K562 (cell line): ENCODE results near the gene SNTG2. TPM values are rescaled to one million over a fixed set of nuclear protein-coding genes. Genes with fewer than 3 reads are reported as not detected.

ENCODE experiments used
- ATAC-seq: fragments of 200-7000 bp; cut with Tn5 transposase; 3 replicates; pipeline ENCODE4 v1.9.1; 2020; ENCODE audit warnings: moderate library complexity
- BruUV-seq: library from RNA; stranded (reverse); fragments of 400-500 nt; replicated peaks from 2 replicates; lab custom pipeline; 2021; lab: Mats Ljungman, UMichigan
- CTCF ChIA-PET: fragments of 300-600 bp; formaldehyde crosslinking; extraction: SDS; loops from one replicate; lab custom pipeline; 2021; ENCODE audit warnings: low intra/inter-chr PET ratio; lab: Yijun Ruan, JAX
- POLR2A ChIA-PET: fragments of 300-600, 350-650 bp; sonication (Branson Sonifier 250); formaldehyde crosslinking; extraction: SDS; loops from one replicate; lab custom pipeline; 2021; ENCODE audit warnings: antibody characterized with exemption, inconsistent platforms; lab: Yijun Ruan, JAX
- DNase-seq, 4 experiments: peaks; one replicate each; pipeline versions ENCODE4 v3.0.0 to v3.0.0-alpha.2; 2011 to 2018; ENCODE audit warnings: low spot score in 3 of 4, mixed read lengths in 3 of 4; ENCODE audit errors: extremely low read depth in 1 of 4
- FAIRE-seq: peaks from 2 replicates; lab custom pipeline; 2011; peaks lifted over from hg19 to GRCh38; lab: Jason Lieb, UNC
- H2AFZ ChIP-seq: 2 replicates; pipeline ENCODE4 v1.6.0; 2011; ENCODE audit warnings: low read depth, low read length, control low read depth, inconsistent platforms
- H3K27ac ChIP-seq: fragments of 200-600 bp; 3 replicates; pipeline ENCODE4 v1.8.0; 2011; ENCODE audit warnings: low read depth, mild to moderate bottlenecking, control low read depth, inconsistent platforms, low read length, moderate library complexity, mixed read lengths; ENCODE audit errors: extremely low read depth
- H3K27me3 ChIP-seq, 2 experiments: fragments of 300-600 bp in 1 of 2; 2 replicates in 1 of 2; 3 replicates in 1 of 2; pipeline versions ENCODE4 v1.6.0 to v1.8.0; 2011; ENCODE audit warnings: inconsistent platforms in 2 of 2, low read length in 2 of 2, mild to moderate bottlenecking in 1 of 2, mixed read lengths in 1 of 2, moderate library complexity in 1 of 2; ENCODE audit not compliant: control insufficient read depth in 2 of 2, insufficient read depth in 2 of 2
- H3K36me3 ChIP-seq: fragments of 300-600 bp; 3 replicates; pipeline ENCODE4 v1.8.0; 2011; ENCODE audit warnings: mild to moderate bottlenecking, low read length, inconsistent platforms; ENCODE audit not compliant: control insufficient read depth, insufficient read depth
- H3K4me1 ChIP-seq, 2 experiments: fragments of 200-600 bp in 1 of 2; replicated peaks in 1 of 2; 2 replicates in 1 of 2; 3 replicates in 1 of 2; pipeline versions ENCODE4 v1.5.1 to v1.8.0; 2011; ENCODE audit warnings: inconsistent platforms in 2 of 2, low read length in 2 of 2, mild to moderate bottlenecking in 1 of 2, mixed read lengths in 1 of 2, moderate library complexity in 1 of 2; ENCODE audit not compliant: control insufficient read depth in 2 of 2, insufficient read depth in 2 of 2
- H3K4me2 ChIP-seq: 2 replicates; pipeline ENCODE4 v1.6.1; 2011; ENCODE audit warnings: low read length, control low read depth, inconsistent platforms, mixed read lengths; ENCODE audit not compliant: insufficient read depth
- H3K4me3 ChIP-seq: fragments of 200-600 bp; sonication (generic), shearing (Covaris generic); 2 replicates; pipeline ENCODE4 v1.5.1; 2016; ENCODE audit warnings: control low read depth, inconsistent platforms
- H3K79me2 ChIP-seq: fragments of 200-600 bp; 3 replicates; pipeline ENCODE4 v1.8.0; 2011; ENCODE audit warnings: low read length, inconsistent platforms; ENCODE audit not compliant: control insufficient read depth, insufficient read depth
- H3K9ac ChIP-seq, 2 experiments: 2 replicates each; pipeline versions ENCODE4 v1.6.0 to v1.6.1; 2011; ENCODE audit warnings: low read depth in 2 of 2, low read length in 2 of 2, control low read depth in 1 of 2, inconsistent platforms in 1 of 2, mild to moderate bottlenecking in 1 of 2, mixed read lengths in 1 of 2; ENCODE audit not compliant: insufficient read depth in 1 of 2
- H3K9me1 ChIP-seq: one replicate; pipeline ENCODE4 v1.6.0; 2011; ENCODE audit warnings: inconsistent platforms, mild to moderate bottlenecking, low read length, moderate library complexity; ENCODE audit not compliant: control insufficient read depth, insufficient read depth
- H3K9me3 ChIP-seq: replicated peaks from 2 replicates; pipeline ENCODE4 v1.5.1; 2011; ENCODE audit warnings: low read depth, low read length, inconsistent platforms; ENCODE audit not compliant: control insufficient read depth, insufficient read depth
- H4K20me1 ChIP-seq: replicated peaks from 2 replicates; pipeline ENCODE4 v1.6.1; 2011; ENCODE audit warnings: low read length, inconsistent platforms, mixed read lengths; ENCODE audit not compliant: control insufficient read depth, insufficient read depth
- ARNT ChIP-seq, 2 experiments: fragments of 450-650 bp; IDR thresholded peaks; 2 replicates each; pipeline ENCODE4 v1.6.1; 2016; ENCODE audit warnings: mild to moderate bottlenecking in 1 of 2
- CTBP1 ChIP-seq: fragments of 450-650 bp; IDR thresholded peaks from 2 replicates; pipeline ENCODE4 v1.6.1; 2016; ENCODE audit warnings: borderline replicate concordance
- E2F3 ChIP-seq: fragments of 250-450 bp; sonication (Bioruptor Pico); IDR thresholded peaks from 2 replicates; pipeline ENCODE4 v1.4.0; 2020; ENCODE audit warnings: mild to moderate bottlenecking
- EHMT2 ChIP-seq: fragments of 450-650 bp; IDR thresholded peaks from 2 replicates; pipeline ENCODE4 v1.6.1; 2018; ENCODE audit warnings: antibody characterized with exemption
- HDGF ChIP-seq: fragments of 450-650 bp; IDR thresholded peaks from 2 replicates; pipeline ENCODE4 v1.6.1; 2016
- MEF2D ChIP-seq: conservative IDR thresholded peaks from 2 replicates; pipeline ENCODE4 v1.6.1; 2016; ENCODE audit warnings: low read depth, missing genetic modification characterization, missing compliant biosample characterization
- OTX1 ChIP-seq: fragments of 450-650 bp; formaldehyde crosslinking; IDR thresholded peaks from 2 replicates; pipeline ENCODE4 v1.4.0; 2022; ENCODE audit warnings: mild to moderate bottlenecking
- RCOR1 ChIP-seq, 2 experiments: IDR thresholded peaks; 2 replicates each; pipeline ENCODE4 v1.6.1; 2012; ENCODE audit warnings: low read depth in 2 of 2, low read length in 2 of 2, borderline replicate concordance in 1 of 2, improper control_type of control experiment in 1 of 2
- SOX6 ChIP-seq: fragments of 450-650 bp; IDR thresholded peaks from 2 replicates; pipeline ENCODE4 v1.6.1; 2014; ENCODE audit warnings: mild to moderate bottlenecking
- TEAD4 ChIP-seq, 2 experiments: sonication (generic) in 1 of 2; formaldehyde crosslinking in 1 of 2; IDR thresholded peaks; 2 replicates each; pipeline versions ENCODE4 v1.6.1 to v1.8.0; 2012 to 2022; ENCODE audit warnings: borderline replicate concordance in 1 of 2, inconsistent platforms in 1 of 2, low read length in 1 of 2, mild to moderate bottlenecking in 1 of 2, missing genetic modification reagents in 1 of 2
- ZNF282 ChIP-seq: sonication (generic); formaldehyde crosslinking; IDR thresholded peaks from 2 replicates; pipeline ENCODE4 v1.8.1; 2023; ENCODE audit warnings: missing genetic modification reagents
- ZNF785 ChIP-seq: fragments of 250-450 bp; sonication (Bioruptor Pico); IDR thresholded peaks from 2 replicates; pipeline ENCODE4 v1.4.0; 2020; ENCODE audit warnings: mild to moderate bottlenecking
- WGBS: fragments of 100-300 bp; shearing (Covaris generic); methylation state at CpG from one replicate; pipeline ENCODE4 v1.1.6; 2016; ENCODE audit warnings: low coverage, mixed read lengths; ENCODE audit not compliant: insufficient coverage; ENCODE audit errors: missing lambda C conversion rate; 5-methylcytosine and 5-hydroxymethylcytosine counted together
- in situ Hi-C: fragments of 300-500 bp; cut with MboI; formaldehyde crosslinking; loops from 4 replicates; pipeline ENCODE4 v1.15.0; 2018; ENCODE audit warnings: inconsistent platforms, mixed read lengths
- intact Hi-C: fragments of 100-400 bp; cut with micrococcal nuclease; formaldehyde crosslinking; loops from 2 replicates; pipeline ENCODE4 v1.14.2; 2022
- polyA plus RNA-seq, 8 experiments: library from polyadenylated mRNA; depleted of rRNA in 4 of 8; stranded (reverse) in 5 of 8; unstranded in 3 of 8; fragments of >200 nt; fragmentation: Nextera tagmentation in 2 of 8; fragmentation: Illumina TruSeq in 1 of 8; extraction: Ambion mirVana in 2 of 8; extraction: Trizol in 1 of 8; gene quantifications; 2 replicates each; pipeline versions ENCODE4 v1.2.1 to v1.2.3, GENCODE V29; 2011 to 2014; ENCODE audit warnings: inconsistent platforms in 1 of 8, missing spikeins in 1 of 8
- total RNA-seq, 7 experiments: library from RNA; depleted of rRNA in 6 of 7; stranded (reverse); fragments of >200 nt in 6 of 7; fragmentation: Illumina TruSeq in 2 of 7; extraction: Trizol in 2 of 7; gene quantifications; 2 replicates each; pipeline versions ENCODE4 v1.2.1 to v1.2.3, GENCODE V29; 2011 to 2021; ENCODE audit warnings: low replicate concordance in 1 of 7
- TF ChIP-seq, protein P1 (sequence below): fragments of 450-650 bp; IDR thresholded peaks from 2 replicates; pipeline ENCODE4 v1.6.1; 2016
- TF ChIP-seq, protein P2 (sequence below): fragments of 250-450 bp; sonication (Bioruptor Pico); IDR thresholded peaks from 2 replicates; pipeline ENCODE4 v1.5.1; 2021; ENCODE audit warnings: mild to moderate bottlenecking
- TF ChIP-seq, protein P3 (sequence below), 2 experiments: IDR thresholded peaks; 2 replicates each; pipeline ENCODE4 v1.6.1; 2012; ENCODE audit warnings: improper control_type of control experiment in 2 of 2, low read depth in 2 of 2, low read length in 2 of 2, borderline replicate concordance in 1 of 2

The SNTG2 gene
- total and polyA plus RNA-seq, 9 of the 15 experiments (the other 6 are each of a cell fraction or from before 2014, with no cell fraction given), result not detected

DNA sequence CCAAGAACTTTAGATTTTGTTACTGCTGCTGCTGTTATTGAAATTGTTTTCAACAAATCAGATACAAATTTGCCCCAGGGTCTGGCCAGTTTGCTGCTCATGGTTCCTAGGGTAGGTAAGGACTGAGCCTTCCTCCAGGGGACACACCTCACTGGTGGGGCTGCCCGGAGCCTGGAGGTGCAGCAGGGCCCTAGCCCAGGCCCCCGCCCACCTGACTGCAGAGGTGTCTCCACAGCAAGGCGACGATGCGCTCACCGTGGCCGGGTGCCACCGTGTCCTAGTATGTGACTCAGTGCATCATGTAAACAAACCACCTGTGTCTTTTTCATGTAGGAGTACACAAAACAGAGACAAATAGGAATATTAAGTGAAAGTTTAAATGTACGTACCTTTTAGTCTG, 309.1 kb downstream of the SNTG2 start:
- no peak for FAIRE-seq
- WGBS, result under 1% methylated on average over 9 of the region's 9 CpGs

More for the DNA sequence above, 309.1 kb downstream of the SNTG2 start:
- Histone ChIP-seq H4K20me1 (no peaks in the 10 kb centered on the region), H3K36me3 (no peaks in the 10 kb centered on the region), H3K27me3 (peaks cover 0 to 17% of the 10 kb centered on the region in 2 experiments; a peak in 2 of 5 replicates), H3K9me3 (no peaks in the 10 kb centered on the region), H3K79me2 (no peaks in the 10 kb centered on the region), H3K9me1 (no peaks in the 10 kb centered on the region), H3K4me1 (no peaks in the 10 kb centered on the region), H3K27ac (no peak overlapping the region), H2AFZ (no peak overlapping the region), H3K9ac (no peak overlapping the region), H3K4me2 (no peak overlapping the region), H3K4me3 (no peak overlapping the region)
- POLR2A ChIA-PET, result no interaction called here
- no TSS peak for BruUV-seq
- CTCF ChIA-PET, result no interaction called here
- ATAC-seq (no peak), DNase-seq (no peak)
- intact Hi-C loops (no loop called here), in situ Hi-C loops (no loop called here)
- TF ChIP-seq, protein P1, sequence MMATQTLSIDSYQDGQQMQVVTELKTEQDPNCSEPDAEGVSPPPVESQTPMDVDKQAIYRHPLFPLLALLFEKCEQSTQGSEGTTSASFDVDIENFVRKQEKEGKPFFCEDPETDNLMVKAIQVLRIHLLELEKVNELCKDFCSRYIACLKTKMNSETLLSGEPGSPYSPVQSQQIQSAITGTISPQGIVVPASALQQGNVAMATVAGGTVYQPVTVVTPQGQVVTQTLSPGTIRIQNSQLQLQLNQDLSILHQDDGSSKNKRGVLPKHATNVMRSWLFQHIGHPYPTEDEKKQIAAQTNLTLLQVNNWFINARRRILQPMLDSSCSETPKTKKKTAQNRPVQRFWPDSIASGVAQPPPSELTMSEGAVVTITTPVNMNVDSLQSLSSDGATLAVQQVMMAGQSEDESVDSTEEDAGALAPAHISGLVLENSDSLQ, result no peak
- no peak for TF ChIP-seq ZNF282 (CRISPR knock-in tag)
- TF ChIP-seq, protein P2, sequence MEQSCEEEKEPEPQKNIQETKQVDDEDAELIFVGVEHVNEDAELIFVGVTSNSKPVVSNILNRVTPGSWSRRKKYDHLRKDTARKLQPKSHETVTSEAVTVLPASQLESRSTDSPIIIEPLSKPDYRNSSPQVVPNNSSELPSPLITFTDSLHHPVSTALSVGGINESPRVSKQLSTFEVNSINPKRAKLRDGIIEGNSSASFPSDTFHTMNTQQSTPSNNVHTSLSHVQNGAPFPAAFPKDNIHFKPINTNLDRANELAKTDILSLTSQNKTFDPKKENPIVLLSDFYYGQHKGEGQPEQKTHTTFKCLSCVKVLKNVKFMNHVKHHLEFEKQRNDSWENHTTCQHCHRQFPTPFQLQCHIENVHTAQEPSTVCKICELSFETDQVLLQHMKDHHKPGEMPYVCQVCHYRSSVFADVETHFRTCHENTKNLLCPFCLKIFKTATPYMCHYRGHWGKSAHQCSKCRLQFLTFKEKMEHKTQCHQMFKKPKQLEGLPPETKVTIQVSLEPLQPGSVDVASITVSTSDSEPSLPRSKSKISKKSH, result no peak
- no peak for TF ChIP-seq MEF2D
- TF ChIP-seq, protein P3, sequence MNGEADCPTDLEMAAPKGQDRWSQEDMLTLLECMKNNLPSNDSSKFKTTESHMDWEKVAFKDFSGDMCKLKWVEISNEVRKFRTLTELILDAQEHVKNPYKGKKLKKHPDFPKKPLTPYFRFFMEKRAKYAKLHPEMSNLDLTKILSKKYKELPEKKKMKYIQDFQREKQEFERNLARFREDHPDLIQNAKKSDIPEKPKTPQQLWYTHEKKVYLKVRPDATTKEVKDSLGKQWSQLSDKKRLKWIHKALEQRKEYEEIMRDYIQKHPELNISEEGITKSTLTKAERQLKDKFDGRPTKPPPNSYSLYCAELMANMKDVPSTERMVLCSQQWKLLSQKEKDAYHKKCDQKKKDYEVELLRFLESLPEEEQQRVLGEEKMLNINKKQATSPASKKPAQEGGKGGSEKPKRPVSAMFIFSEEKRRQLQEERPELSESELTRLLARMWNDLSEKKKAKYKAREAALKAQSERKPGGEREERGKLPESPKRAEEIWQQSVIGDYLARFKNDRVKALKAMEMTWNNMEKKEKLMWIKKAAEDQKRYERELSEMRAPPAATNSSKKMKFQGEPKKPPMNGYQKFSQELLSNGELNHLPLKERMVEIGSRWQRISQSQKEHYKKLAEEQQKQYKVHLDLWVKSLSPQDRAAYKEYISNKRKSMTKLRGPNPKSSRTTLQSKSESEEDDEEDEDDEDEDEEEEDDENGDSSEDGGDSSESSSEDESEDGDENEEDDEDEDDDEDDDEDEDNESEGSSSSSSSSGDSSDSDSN (IDR thresholded peaks at IDR 0.05; ENCODE audit: borderline replicate concordance in 1 of 2, low read depth in 2 of 2, low read length in 2 of 2), result no peak
- TF ChIP-seq EHMT2, result no peak
- TF ChIP-seq CTBP1, result no peak
- TF ChIP-seq RCOR1 (IDR thresholded peaks at IDR 0.05; ENCODE audit: borderline replicate concordance in 1 of 2, low read depth in 2 of 2, low read length in 2 of 2), result no peak
- TF ChIP-seq ZNF785 (CRISPR knock-in tag), result no peak
- no peak for TF ChIP-seq OTX1
- no peak for TF ChIP-seq HDGF
- no peak for TF ChIP-seq ARNT (IDR thresholded peaks at IDR 0.05)
- TF ChIP-seq TEAD4 (IDR thresholded peaks at IDR 0.05; ENCODE audit: low read length), result no peak
- TF ChIP-seq TEAD4 (CRISPR knock-in tag; IDR thresholded peaks at IDR 0.05; ENCODE audit: borderline replicate concordance), result no peak
- no peak for TF ChIP-seq SOX6
- TF ChIP-seq E2F3 (CRISPR knock-in tag), result no peak
